BE2C (cell line): Measurements from ENCODE around the gene IL15.

Experiments
- DNase-seq: peaks from one replicate; pipeline ENCODE4 v3.0.0-alpha.2; 2020
- H3K27me3 ChIP-seq: fragments of 250-450 bp; sonication (Bioruptor Pico); 2 replicates; pipeline ENCODE4 v1.5.1; 2020; ENCODE audit warnings: mild to moderate bottlenecking
- H3K36me3 ChIP-seq: fragments of 250-450 bp; sonication (Bioruptor Pico); 2 replicates; pipeline ENCODE4 v1.5.1; 2020; ENCODE audit warnings: mild to moderate bottlenecking
- H3K4me1 ChIP-seq: fragments of 250-450 bp; sonication (Bioruptor Pico); 2 replicates; pipeline ENCODE4 v1.5.1; 2020
- H3K4me3 ChIP-seq: 2 replicates; pipeline ENCODE4 v1.5.1; 2011; ENCODE audit warnings: low read depth, low read length
- H3K9me3 ChIP-seq: fragments of 250-450 bp; sonication (Bioruptor Pico); 2 replicates; pipeline ENCODE4 v1.5.1; 2020
- CTCF ChIP-seq: IDR thresholded peaks from 2 replicates; pipeline ENCODE4 v1.5.1; 2012; ENCODE audit warnings: mild to moderate bottlenecking, low read depth, low read length

The IL15 gene

GRCh38 chr4:141630854-141631253, 5.5 kb upstream of the IL15 start:
- no peaks in the 10 kb centered on the region; the same call in 1 of the 2 replicates for H3K4me1 ChIP-seq
- H3K36me3 ChIP-seq = no peaks in the 10 kb centered on the region
- no peaks in the 10 kb centered on the region for H3K27me3 ChIP-seq
- DNase-seq = no peak
- H3K9me3 ChIP-seq = no peaks in the 10 kb centered on the region
- no peak for TF ChIP-seq CTCF
- H3K4me3 ChIP-seq = no peak overlapping the region

- no peaks in the 10 kb centered on the region for H3K9me3 ChIP-seq
- H3K4me1 ChIP-seq = no peaks in the 10 kb centered on the region; the same call in 1 of the 2 replicates
- no peak for DNase-seq
- TF ChIP-seq CTCF = no peak
- H3K4me3 ChIP-seq = peak overlapping the region; percentile 85
- no peaks in the 10 kb centered on the region for H3K27me3 ChIP-seq
- H3K36me3 ChIP-seq = no peaks in the 10 kb centered on the region
Observed at GRCh38 chr4:141635736-141636081, 674 bp upstream of the IL15 start.

GRCh38 chr4:141636771-141637460, 533 bp downstream of the IL15 start:
- H3K9me3 ChIP-seq = no peaks in the 10 kb centered on the region
- peak overlapping the region; percentile 85 for H3K4me3 ChIP-seq
- H3K27me3 ChIP-seq = no peaks in the 10 kb centered on the region; the same call in 1 of the 2 replicates
- TF ChIP-seq CTCF = no peak
- peak; percentile 67 for DNase-seq
- no peaks in the 10 kb centered on the region for H3K36me3 ChIP-seq
- H3K4me1 ChIP-seq = no peaks in the 10 kb centered on the region; the same call in 1 of the 2 replicates

- TF ChIP-seq CTCF = no peak
- Histone ChIP-seq H3K4me1 (no peaks in the 10 kb centered on the region; the same call in 1 of the 2 replicates), H3K9me3 (no peaks in the 10 kb centered on the region), H3K27me3 (no peaks in the 10 kb centered on the region; the same call in 1 of the 2 replicates), H3K4me3 (peak overlapping the region; percentile 85), H3K36me3 (no peaks in the 10 kb centered on the region)
- no peak for DNase-seq
Observed at GRCh38 chr4:141637565-141637964, 1.2 kb downstream of the IL15 start.

GRCh38 chr4:141638230-141638629, 1.8 kb downstream of the IL15 start:
- TF ChIP-seq CTCF = no peak
- no peak for DNase-seq
- H3K4me3 ChIP-seq = no peak overlapping the region

GRCh38 chr4:141640696-141641095, 4.3 kb downstream of the IL15 start:
- Histone ChIP-seq H3K4me1 (no peaks in the 10 kb centered on the region; the same call in 1 of the 2 replicates), H3K36me3 (no peaks in the 10 kb centered on the region), H3K4me3 (no peak overlapping the region), H3K27me3 (no peaks in the 10 kb centered on the region; the same call in 1 of the 2 replicates), H3K9me3 (no peaks in the 10 kb centered on the region)
- DNase-seq = no peak
- no peak for TF ChIP-seq CTCF

More at GRCh38 chr4:141638230-141638629, 1.8 kb downstream of the IL15 start:
- Histone ChIP-seq H3K4me1 (no peaks in the 10 kb centered on the region; the same call in 1 of the 2 replicates), H3K27me3 (no peaks in the 10 kb centered on the region; the same call in 1 of the 2 replicates), H3K9me3 (no peaks in the 10 kb centered on the region), H3K36me3 (no peaks in the 10 kb centered on the region)
